HG02610 (cell line): ENCODE results near the gene TFDP2.
"Not testable (repeated sequence)": the region's sequence is repeated elsewhere in the genome, so short reads cannot be mapped to it uniquely, and the experiment has no call there.

Experiments
- ATAC-seq: cut with Tn5 transposase; IDR thresholded peaks from one replicate; pipeline ENCODE4 v1.9.1; 2021; ENCODE audit warnings: mild to moderate bottlenecking, moderate library complexity; ENCODE audit not compliant: unreplicated experiment

The TFDP2 gene

DNA sequence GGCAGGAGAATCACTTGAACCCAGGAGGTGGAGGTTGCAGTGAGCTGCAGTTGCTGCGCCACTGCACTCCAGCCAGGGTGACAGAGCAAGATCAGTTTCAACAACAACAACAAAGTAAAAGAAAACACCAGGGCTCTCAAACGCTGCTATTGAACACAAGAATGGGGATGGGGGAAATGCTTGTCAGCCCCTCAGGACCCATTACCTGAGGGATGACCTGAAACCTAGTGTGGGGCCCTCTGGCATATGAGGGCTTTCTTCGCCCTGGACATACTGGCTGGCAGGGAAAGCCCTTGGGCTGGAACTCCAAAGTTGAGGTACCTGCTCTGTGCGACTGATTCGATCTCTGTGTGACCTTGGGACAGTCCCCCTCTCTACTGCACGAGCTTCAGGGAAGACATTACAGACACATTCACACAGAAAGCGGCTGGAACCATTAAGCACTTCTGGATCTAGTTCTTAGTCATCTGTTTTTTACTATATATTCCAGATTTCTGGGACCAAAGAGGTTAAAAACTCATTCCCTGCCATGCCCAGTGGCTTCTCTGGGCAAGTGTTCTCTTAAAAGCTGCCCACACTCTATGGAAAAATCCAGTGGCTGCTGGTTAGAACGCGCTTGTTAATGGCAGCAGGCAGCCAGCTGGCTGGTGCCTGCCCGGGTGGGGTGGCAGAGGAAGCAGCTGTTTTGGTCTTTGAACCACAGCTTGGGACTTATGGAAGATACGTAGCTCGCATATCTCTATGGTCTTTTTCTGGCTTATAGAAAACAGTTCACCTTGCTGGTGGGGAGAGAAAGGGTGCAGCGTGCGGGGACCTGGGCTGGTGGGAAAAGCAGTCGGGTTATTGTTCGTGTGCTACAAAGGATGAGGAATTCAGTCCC lies 215.7 kb downstream of the TFDP2 start:
- no peak for ATAC-seq

DNA sequence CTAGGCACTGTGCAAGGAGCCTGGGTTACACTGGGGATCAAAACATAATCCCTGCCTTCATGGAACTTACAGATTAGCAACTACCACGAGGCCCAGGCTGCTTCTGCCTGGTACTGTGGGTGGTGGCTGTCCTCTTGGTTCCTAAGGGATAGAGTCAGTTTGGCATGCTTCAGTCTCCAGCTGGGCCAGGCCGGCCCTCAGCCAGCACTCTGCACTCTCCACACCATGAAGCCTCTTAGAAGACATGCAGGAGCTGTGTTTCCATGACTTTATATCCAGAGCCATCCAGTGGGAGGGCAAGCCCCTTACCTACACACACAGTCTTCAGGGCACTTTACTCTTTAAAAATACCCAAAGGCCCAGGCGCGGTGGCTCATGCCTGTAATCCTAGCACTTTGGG lies 218.5 kb downstream of the TFDP2 start:
- no peak for ATAC-seq

- no peak for ATAC-seq
These were observed 219.9 kb downstream of the TFDP2 start for GRCh38 chr3:141929341-141929995.

GRCh38 chr3:141928631-141929270 lies 220.6 kb downstream of the TFDP2 start:
- ATAC-seq = no peak

DNA sequence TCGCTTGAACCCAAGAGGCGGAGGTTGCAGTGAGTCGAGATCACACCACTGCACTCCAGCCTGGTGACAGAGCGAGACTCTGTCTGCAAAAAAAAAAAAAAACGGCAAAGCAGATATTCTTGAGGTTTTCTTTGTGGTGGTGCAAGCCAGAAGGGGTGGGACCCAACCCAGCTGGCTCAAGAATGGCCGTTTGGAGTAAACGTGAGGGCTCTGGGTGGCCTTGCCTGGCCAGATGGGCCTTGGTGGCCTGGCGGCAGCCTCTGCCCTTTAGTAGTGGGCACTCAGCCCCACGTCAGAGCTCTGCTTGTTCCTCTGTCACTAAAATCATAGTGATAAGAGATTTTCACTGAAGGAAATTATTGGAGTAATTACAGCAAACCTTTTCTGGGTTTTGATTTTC lies 222.4 kb downstream of the TFDP2 start:
- ATAC-seq = no peak

DNA sequence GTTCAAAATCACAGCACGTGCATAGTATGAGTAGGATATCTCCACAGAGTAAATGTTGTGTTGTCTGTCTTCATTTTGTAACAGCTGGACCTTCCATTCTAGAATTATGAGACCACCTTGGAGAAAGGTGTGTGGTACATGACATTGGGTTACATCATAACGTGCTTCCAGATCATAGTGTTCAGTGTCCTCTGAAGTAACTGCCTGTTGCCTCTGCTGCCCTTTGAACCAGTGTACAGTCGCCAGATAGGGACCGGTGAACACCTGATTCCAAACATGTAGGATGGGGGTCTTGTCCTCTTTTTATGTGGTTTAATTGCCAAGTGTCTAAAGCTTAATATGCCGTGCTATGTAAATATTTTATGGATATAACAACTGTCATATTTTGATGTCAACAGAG lies 223.7 kb downstream of the TFDP2 start:
- not testable (repeated sequence) for ATAC-seq

DNA sequence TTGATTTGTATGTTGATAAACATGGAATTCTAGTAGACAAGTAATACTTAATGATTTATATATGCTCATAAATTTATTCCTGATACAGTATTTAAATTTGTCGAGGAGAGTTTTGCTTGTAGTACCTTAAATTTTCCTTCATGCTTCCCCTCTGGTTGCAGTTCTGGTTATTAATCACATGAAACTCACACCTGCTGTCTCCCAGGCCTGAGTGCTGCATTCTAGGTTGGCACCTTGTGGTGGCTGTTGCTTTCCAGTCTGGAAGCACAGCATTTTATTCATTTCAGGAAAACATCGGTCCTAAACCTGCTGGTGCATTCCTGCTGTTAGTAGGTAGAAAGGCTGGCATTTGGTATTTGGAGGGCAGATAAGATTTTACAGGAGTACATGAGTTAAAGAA lies 228.0 kb downstream of the TFDP2 start:
- no peak for ATAC-seq

GRCh38 chr3:141920701-141921100 lies 228.6 kb downstream of the TFDP2 start:
- ATAC-seq = no peak

- ATAC-seq = no peak
These were observed 233.6 kb downstream of the TFDP2 start for GRCh38 chr3:141915766-141916165.

DNA sequence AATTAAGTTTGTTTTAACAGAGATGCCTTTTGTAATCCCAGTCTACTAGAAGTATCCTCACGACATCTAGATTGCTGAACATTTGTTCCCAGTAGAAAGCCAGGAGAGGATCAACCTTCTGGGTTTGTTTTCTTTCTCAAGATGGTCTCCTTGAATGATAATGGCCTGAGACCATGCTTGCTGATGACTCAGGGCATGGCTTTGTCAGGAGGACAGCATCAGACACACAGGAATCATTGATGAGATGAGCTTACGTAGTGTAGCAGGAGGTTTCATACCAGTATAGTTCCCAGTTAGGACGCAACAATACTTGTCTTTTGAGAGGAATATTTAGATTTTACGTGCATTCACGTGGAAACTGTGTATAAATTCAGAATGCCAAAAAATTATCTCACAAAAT lies 234.3 kb downstream of the TFDP2 start:
- no peak for ATAC-seq

- ATAC-seq = no peak
These were observed 235.0 kb downstream of the TFDP2 start for GRCh38 chr3:141914311-141914710.

DNA sequence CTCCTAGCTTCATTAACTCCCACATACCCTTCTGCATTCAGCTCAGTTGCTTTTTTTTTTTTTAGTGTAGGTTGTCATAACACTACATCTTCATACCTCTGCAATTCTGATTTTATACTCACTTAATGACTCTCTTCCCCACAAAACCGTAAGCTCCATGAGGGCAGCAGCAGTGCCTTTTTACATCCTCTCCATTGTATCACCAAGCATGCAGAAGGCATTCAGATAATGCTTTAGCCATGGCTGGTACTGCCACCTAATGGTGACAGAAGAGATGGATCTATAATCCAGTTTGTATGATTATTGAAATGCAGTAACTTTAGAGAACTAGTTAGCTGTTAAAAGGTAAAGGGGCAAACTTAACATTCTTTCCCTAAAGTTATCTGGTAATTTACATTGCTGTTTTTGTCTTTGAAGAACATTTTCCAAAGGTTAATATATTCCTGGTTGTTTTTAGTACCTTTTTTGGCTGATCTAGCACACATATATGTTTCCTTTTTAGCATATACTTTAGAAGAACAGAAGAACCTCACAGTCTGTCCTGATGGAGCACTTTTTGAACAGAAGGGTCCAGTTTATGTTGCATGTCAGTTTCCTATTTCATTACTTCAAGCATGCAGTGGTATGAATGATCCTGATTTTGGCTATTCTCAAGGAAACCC lies 236.1 kb downstream of the TFDP2 start:
- no peak for ATAC-seq

DNA sequence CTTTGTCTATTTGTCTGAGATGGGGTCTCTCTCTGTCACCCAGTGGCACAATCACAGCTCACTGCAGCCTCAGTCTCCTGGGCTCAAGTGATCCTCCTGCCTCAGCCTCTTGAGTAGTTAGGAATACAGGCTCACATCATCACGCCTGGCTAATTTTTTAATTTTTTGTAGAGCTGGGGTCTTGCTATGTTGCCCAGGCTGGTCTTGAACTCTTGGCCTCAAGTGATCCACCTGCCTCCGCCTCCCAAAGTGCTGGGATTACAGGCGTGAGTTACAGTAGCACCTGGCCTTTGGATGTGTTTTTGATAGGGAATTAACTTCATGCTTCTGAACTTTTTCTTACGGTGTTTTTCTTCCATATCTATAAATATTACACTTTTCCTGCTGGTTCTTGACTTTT lies 239.4 kb downstream of the TFDP2 start:
- ATAC-seq = not testable (repeated sequence)

- ATAC-seq = no peak
These were observed 239.9 kb downstream of the TFDP2 start for GRCh38 chr3:141909408-141909807.

GRCh38 chr3:141905129-141905528 lies 244.2 kb downstream of the TFDP2 start:
- ATAC-seq = no peak

DNA sequence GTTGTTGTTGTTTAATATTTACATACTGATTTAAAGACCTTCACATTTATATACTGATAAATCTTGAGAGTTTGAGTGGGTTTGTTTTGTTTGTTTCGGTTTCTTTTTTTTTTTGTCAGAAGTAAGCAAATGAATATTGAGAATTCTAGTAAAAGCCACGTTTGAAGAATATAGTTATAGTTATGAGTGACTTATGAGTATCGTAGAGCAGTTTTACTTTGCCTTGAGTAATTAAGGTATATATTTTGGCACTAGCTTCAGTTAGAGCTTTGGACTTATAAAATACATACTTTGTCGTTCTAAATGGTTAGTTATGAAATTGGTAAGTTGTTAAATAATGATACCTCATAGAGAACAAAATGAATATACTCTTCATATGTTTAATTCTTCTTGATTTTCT lies 245.1 kb downstream of the TFDP2 start:
- ATAC-seq = no peak

DNA sequence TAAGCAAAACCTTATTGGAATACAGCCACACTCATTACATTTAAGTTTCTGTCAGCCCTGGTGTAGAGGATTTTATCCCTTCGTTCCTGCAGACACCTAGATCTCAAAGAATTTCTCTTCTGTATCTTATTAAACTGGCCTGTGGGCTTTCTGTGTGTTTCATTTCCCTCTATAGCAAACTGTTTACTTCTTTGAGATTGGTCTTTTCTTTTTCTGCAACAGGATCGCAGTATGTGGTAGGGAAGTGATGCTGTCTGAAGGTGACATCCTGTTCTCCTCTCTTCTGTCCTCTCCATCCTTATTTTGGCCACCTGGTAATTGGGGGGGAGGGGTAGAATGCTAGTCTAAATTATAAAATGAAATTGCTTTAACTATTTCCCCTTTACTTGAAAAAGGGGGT lies 247.4 kb downstream of the TFDP2 start:
- ATAC-seq = no peak

DNA sequence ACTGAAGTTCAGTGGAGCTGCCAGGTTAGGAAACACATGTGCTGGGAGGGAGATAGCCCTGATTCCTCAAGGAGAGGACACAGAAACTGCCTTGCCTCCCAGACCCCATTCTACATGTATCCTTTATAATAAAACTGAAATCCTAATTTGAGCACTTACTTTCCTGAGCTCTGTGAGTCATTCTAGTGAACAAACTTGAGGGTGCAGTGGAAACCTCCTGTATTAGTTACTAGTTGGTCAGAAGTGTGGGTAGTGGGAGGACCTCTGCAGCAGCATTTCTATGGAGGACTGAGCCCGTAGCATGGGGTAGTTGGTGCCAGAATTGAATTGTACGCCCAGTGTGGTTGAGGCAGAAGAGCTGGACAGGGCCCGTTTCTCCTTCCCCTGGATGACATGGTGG lies 249.0 kb downstream of the TFDP2 start:
- no peak for ATAC-seq

DNA sequence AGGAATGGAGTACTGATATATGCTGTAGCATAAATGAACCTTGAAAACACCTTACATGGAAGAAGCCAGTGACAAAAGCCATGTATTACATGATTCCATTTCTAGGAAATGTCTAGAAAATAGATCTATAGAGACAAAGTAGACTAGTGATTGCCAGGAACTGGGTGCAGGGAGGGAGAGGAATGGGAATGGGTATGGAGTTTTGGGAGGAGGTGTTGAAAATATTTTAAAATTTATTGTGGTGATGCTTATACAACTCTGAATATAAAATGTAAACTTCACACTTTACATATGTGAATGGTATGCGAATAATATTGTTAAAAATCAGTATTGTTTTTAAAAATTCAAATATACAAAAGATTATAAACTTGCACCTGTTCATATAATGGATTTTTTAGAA lies 250.4 kb downstream of the TFDP2 start:
- ATAC-seq = no peak

DNA sequence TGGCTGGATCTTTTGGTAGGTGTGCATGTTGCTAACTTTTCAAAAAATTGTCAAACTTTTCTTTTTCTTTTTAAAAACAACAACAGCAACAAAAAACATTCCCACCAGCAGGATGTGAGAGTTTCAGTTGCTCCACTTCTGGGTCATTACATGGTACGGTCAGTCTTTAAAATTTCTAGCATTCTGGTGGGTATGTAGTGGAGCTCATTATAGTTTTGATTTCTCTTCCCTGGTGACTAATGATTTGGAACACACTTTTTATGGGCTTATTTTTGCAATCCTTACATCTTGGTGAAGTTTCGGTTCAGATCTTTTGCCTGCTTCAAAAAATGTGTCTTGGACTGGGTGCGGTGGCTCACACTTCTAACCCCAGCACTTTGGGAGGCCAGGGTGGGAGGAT lies 253.6 kb downstream of the TFDP2 start:
- no peak for ATAC-seq

GRCh38 chr3:141894524-141895176 lies 254.7 kb downstream of the TFDP2 start:
- ATAC-seq = no peak
